SK-N-SH (cell line): Measurements from ENCODE around the gene UNC93A.

Experiments
- FOXJ3 ChIP-seq: sonication (generic); formaldehyde crosslinking; IDR thresholded peaks from 2 replicates; pipeline ENCODE4 v1.5.1; 2020; ENCODE audit warnings: mild to moderate bottlenecking, missing genetic modification reagents
- FOXM1 ChIP-seq: IDR thresholded peaks from 2 replicates; pipeline ENCODE4 v1.4.0; 2012; ENCODE audit warnings: low read depth, mild to moderate bottlenecking
- RFX5 ChIP-seq: IDR thresholded peaks from 2 replicates; pipeline ENCODE4 v1.6.1; 2012; ENCODE audit warnings: mild to moderate bottlenecking, improper control_type of control experiment, low read length

GRCh38 chr6:167244991-167245390 lies 46.1 kb upstream of the UNC93A start:
- no peak for TF ChIP-seq RFX5
- no peak for TF ChIP-seq FOXJ3 (CRISPR knock-in tag)
- no peak for TF ChIP-seq FOXM1
